Activated CD4-positive, CD25-positive, alpha-beta regulatory T cell treated with anti-CD3 and anti-CD28 coated beads, Interleukin-2, amount 50 U/mL, for 16 hours (primary cell): ENCODE results near the gene GJD2.

Experiments
- DNase-seq: peaks from one replicate; pipeline ENCODE4 v3.0.0-alpha.2; 2020; ENCODE audit warnings: low read depth, low spot score

GJD2 gene

GRCh38 chr15:34754674-34755418 lies at the start of gene GJD2:
GJD2 (minus strand) TSS chr15:34754998; CDS start chr15:34754488, 510 bp downstream.
- DNase-seq: no peak

GRCh38 chr15:34804113-34804512 lies 49.3 kb upstream of the GJD2 start:
- no peak for DNase-seq

GRCh38 chr15:34802803-34803750 lies 48.3 kb upstream of the GJD2 start:
- DNase-seq: no peak

- no peak for DNase-seq
These were observed 47.6 kb upstream of the GJD2 start for GRCh38 chr15:34802371-34802770.

- no peak for DNase-seq
These were observed 44.6 kb upstream of the GJD2 start for GRCh38 chr15:34799149-34800101.

GRCh38 chr15:34796847-34797435 lies 42.1 kb upstream of the GJD2 start:
- DNase-seq: no peak

- no peak for DNase-seq
These were observed 40.7 kb upstream of the GJD2 start, which contains the start of gene ACTC1 for GRCh38 chr15:34795267-34796081. ACTC1 (minus strand) TSS chr15:34795549; CDS start chr15:34794808, 741 bp downstream.

GRCh38 chr15:34794590-34795206 lies 39.9 kb upstream of the GJD2 start:
- DNase-seq: no peak

GRCh38 chr15:34793901-34794300 lies 39.1 kb upstream of the GJD2 start:
- no peak for DNase-seq

- no peak for DNase-seq
These were observed 38.3 kb upstream of the GJD2 start for GRCh38 chr15:34793071-34793470.

- no peak for DNase-seq
These were observed 36.9 kb upstream of the GJD2 start for GRCh38 chr15:34791701-34792100.

GRCh38 chr15:34790121-34790520 lies 35.3 kb upstream of the GJD2 start:
- no peak for DNase-seq

GRCh38 chr15:34789326-34789725 lies 34.5 kb upstream of the GJD2 start:
- DNase-seq: no peak

GRCh38 chr15:34786206-34786605 lies 31.4 kb upstream of the GJD2 start:
- no peak for DNase-seq

- DNase-seq: no peak
These were observed 29.2 kb upstream of the GJD2 start for GRCh38 chr15:34783991-34784390.

GRCh38 chr15:34783431-34783830 lies 28.6 kb upstream of the GJD2 start:
- DNase-seq: no peak

GRCh38 chr15:34782901-34783300 lies 28.1 kb upstream of the GJD2 start:
- DNase-seq: no peak

GRCh38 chr15:34780725-34781124 lies 25.9 kb upstream of the GJD2 start:
- no peak for DNase-seq

GRCh38 chr15:34776606-34777105 lies 21.9 kb upstream of the GJD2 start:
- no peak for DNase-seq
